Measurements from ENCODE around the gene RPL15.

GRCh38 chr3:23879485-23879884 is 37.4 kb upstream of the RPL15 start:
- TF ChIP-seq CTCF (IDR thresholded peaks at IDR 0.05; ENCODE audit: low read length) = no peak
- TF ChIP-seq EZH2phosphoT487 (IDR thresholded peaks at IDR 0.05; ENCODE audit: low read length) = no peak
